HepG2 (cell line): ENCODE measurements around the gene DLG2. TPM values are rescaled to one million over a fixed set of nuclear protein-coding genes. Genes with fewer than 3 reads are reported as not detected.

Source experiments
- ATAC-seq: fragments of 200-7000 bp; cut with Tn5 transposase; 3 replicates; pipeline ENCODE4 v1.9.1; 2020; ENCODE audit warnings: mild to moderate bottlenecking, moderate library complexity
- BruUV-seq: library from RNA; stranded (reverse); fragments of 400-500 nt; replicated peaks from 2 replicates; lab custom pipeline; 2021; lab: Mats Ljungman, UMichigan
- CTCF ChIA-PET: fragments of 300-600 bp; formaldehyde crosslinking; extraction: SDS; loops from one replicate; lab custom pipeline; 2021; ENCODE audit warnings: low total read pairs, inconsistent platforms, low intra/inter-chr PET ratio; lab: Yijun Ruan, JAX
- POLR2A ChIA-PET: fragments of 350-600 bp; sonication (Branson Sonifier 250); formaldehyde crosslinking; loops from one replicate; lab custom pipeline; 2020; ENCODE audit warnings: antibody characterized with exemption, inconsistent platforms; lab: Yijun Ruan, JAX
- DNase-seq: peaks from one replicate; pipeline ENCODE4 v3.0.0-alpha.2; 2015; ENCODE audit warnings: low spot score
- FAIRE-seq: peaks from 3 replicates; lab custom pipeline; 2011; peaks lifted over from hg19 to GRCh38; lab: Jason Lieb, UNC
- H2AFZ ChIP-seq: one replicate; pipeline ENCODE4 v1.6.1; 2011; ENCODE audit warnings: low read length, inconsistent platforms
- H3K27ac ChIP-seq: fragments of 300-600 bp; 3 replicates; pipeline ENCODE4 v1.8.0; 2011; ENCODE audit warnings: mixed run types, mild to moderate bottlenecking, mixed read lengths, low read length, inconsistent platforms; ENCODE audit not compliant: insufficient read depth; ENCODE audit errors: extremely low read length
- H3K27me3 ChIP-seq, 2 experiments: fragments of 200-600 bp in 1 of 2; 2 replicates in 1 of 2; 3 replicates in 1 of 2; pipeline versions ENCODE4 v1.6.0 to v1.8.0; 2011; ENCODE audit warnings: low read length in 2 of 2, mild to moderate bottlenecking in 2 of 2, moderate library complexity in 2 of 2, inconsistent platforms in 1 of 2; ENCODE audit not compliant: insufficient read depth in 2 of 2, control insufficient read depth in 1 of 2
- H3K36me3 ChIP-seq, 2 experiments: fragments of 200-600 bp in 1 of 2; replicated peaks in 1 of 2; 2 replicates in 1 of 2; 3 replicates in 1 of 2; pipeline versions ENCODE4 v1.5.1 to v1.8.0; 2011; ENCODE audit warnings: low read length in 2 of 2, inconsistent platforms in 1 of 2; ENCODE audit not compliant: insufficient read depth in 2 of 2, control insufficient read depth in 1 of 2
- H3K4me1 ChIP-seq: 2 replicates; pipeline ENCODE4 v1.5.1; 2012; ENCODE audit warnings: low read length, inconsistent platforms; ENCODE audit not compliant: insufficient read depth
- H3K4me2 ChIP-seq: 2 replicates; pipeline ENCODE4 v1.6.0; 2011; ENCODE audit warnings: low read depth, low read length, inconsistent platforms
- H3K4me3 ChIP-seq, 3 experiments: fragments of 200-600 bp in 1 of 3; sonication (generic), shearing (Covaris generic) in 1 of 3; replicated peaks in 1 of 3; 2 replicates each; pipeline ENCODE4 v1.5.1; 2011 to 2016; ENCODE audit warnings: low read length in 3 of 3, inconsistent platforms in 2 of 3, low read depth in 2 of 3, mild to moderate bottlenecking in 2 of 3, control low read depth in 1 of 3, mixed read lengths in 1 of 3; ENCODE audit not compliant: insufficient read depth in 1 of 3
- H3K79me2 ChIP-seq: one replicate; pipeline ENCODE4 v1.6.1; 2011; ENCODE audit warnings: low read length, inconsistent platforms; ENCODE audit not compliant: insufficient read depth
- H3K9ac ChIP-seq: 2 replicates; pipeline ENCODE4 v1.6.0; 2011; ENCODE audit warnings: mild to moderate bottlenecking, low read depth, low read length, inconsistent platforms; ENCODE audit not compliant: insufficient read depth
- H3K9me3 ChIP-seq: 2 replicates; pipeline ENCODE4 v1.5.1; 2012; ENCODE audit warnings: mild to moderate bottlenecking, low read length
- H4K20me1 ChIP-seq: 2 replicates; pipeline ENCODE4 v1.6.0; 2011; ENCODE audit warnings: inconsistent platforms, mild to moderate bottlenecking, low read length, moderate library complexity; ENCODE audit not compliant: insufficient read depth
- E2F5 ChIP-seq: sonication (generic); formaldehyde crosslinking; conservative IDR thresholded peaks from 2 replicates; pipeline ENCODE4 v1.4.0; 2020; ENCODE audit warnings: missing genetic modification reagents
- ZBTB40 ChIP-seq, 2 experiments: fragments of 450-650 bp in 1 of 2; sonication (generic) in 1 of 2; formaldehyde crosslinking in 1 of 2; IDR thresholded peaks; 2 replicates each; pipeline versions ENCODE4 v1.6.1 to v1.8.0; 2016 to 2022; ENCODE audit warnings: antibody characterized with exemption in 1 of 2, mild to moderate bottlenecking in 1 of 2, missing genetic modification reagents in 1 of 2
- ZNF564 ChIP-seq: sonication (generic); formaldehyde crosslinking; IDR thresholded peaks from 2 replicates; pipeline ENCODE4 v1.8.1; 2023; ENCODE audit warnings: mild to moderate bottlenecking, missing genetic modification reagents
- WGBS: methylation state at CpG from one replicate; pipeline ENCODE4 v1.1.6; 2017; ENCODE audit warnings: low lambda C conversion rate; 5-methylcytosine and 5-hydroxymethylcytosine counted together
- in situ Hi-C: cut with HindIII; loops from 2 replicates; pipeline ENCODE4 v1.10.0; 2017; ENCODE audit warnings: low pct_unique_long_range_greater_than_20kb; ENCODE audit not compliant: extremely low pct_ligation_motif_present
- intact Hi-C: fragments of 100-400 bp; cut with micrococcal nuclease; formaldehyde crosslinking; loops from one replicate; pipeline ENCODE4 v1.10.0; 2022; ENCODE audit not compliant: unreplicated experiment
- polyA plus RNA-seq, 8 experiments: library from polyadenylated mRNA; depleted of rRNA in 3 of 8; stranded (reverse) in 7 of 8; unstranded in 1 of 8; fragments of >200 nt; fragmentation: Illumina TruSeq in 4 of 8; extraction: Trizol in 4 of 8; gene quantifications; 2 replicates each; pipeline versions ENCODE4 v1.2.1 to v1.2.3, GENCODE V29; 2011 to 2016; ENCODE audit warnings: low read depth in 4 of 8, missing spikeins in 1 of 8, mixed read lengths in 1 of 8; ENCODE audit not compliant: insufficient read depth in 1 of 8
- total RNA-seq, 5 experiments: library from RNA; depleted of rRNA; stranded (reverse); fragments of >200 nt; fragmentation: Illumina TruSeq; extraction: Trizol; gene quantifications; 2 replicates each; pipeline ENCODE4 v1.2.3, GENCODE V29; 2016; ENCODE audit warnings: low read depth in 1 of 5

Gene DLG2
- total and polyA plus RNA-seq, 2 of the 13 experiments (the other 11 are each of a cell fraction or from before 2014, with no cell fraction given): 0.46 to 1.0 TPM

GRCh38 chr11:85438328-85438727, 188.8 kb downstream of the DLG2 start:
- intact Hi-C loops: no loop called here
- H2AFZ ChIP-seq: no peak overlapping the region
- ChIA-PET CTCF (no interaction called here), POLR2A (no interaction called here)
- DNase-seq (no peak), FAIRE-seq (no peak), ATAC-seq (no peak)
- in situ Hi-C loops: no loop called here
- H3K4me3 ChIP-seq: no peak overlapping the region
- no peaks in the 10 kb centered on the region for H3K4me1 ChIP-seq
- no peak overlapping the region for H3K4me2 ChIP-seq
- BruUV-seq: no TSS peak
- H3K27ac ChIP-seq: no peak overlapping the region
- H4K20me1 ChIP-seq: no peaks in the 10 kb centered on the region
- no peaks in the 10 kb centered on the region for H3K27me3 ChIP-seq
- H3K79me2 ChIP-seq: no peaks in the 10 kb centered on the region
- H3K36me3 ChIP-seq: no peaks in the 10 kb centered on the region
- H3K9ac ChIP-seq: no peak overlapping the region
- no peaks in the 10 kb centered on the region for H3K9me3 ChIP-seq
- no peak for TF ChIP-seq E2F5 (CRISPR knock-in tag)
- TF ChIP-seq ZNF564: no peak
- TF ChIP-seq ZBTB40 (IDR thresholded peaks at IDR 0.05): peak; percentile 83
- TF ChIP-seq ZBTB40 (CRISPR knock-in tag; IDR thresholded peaks at IDR 0.05): no peak
- 0% methylated on average over 1 of the region's 1 CpG for WGBS
